Measurements from ENCODE around the gene AKT1. TPM values are rescaled to one million over a fixed set of nuclear protein-coding genes. Genes with fewer than 3 reads are reported as not detected.

The AKT1 gene
- total RNA-seq, 1 donor from 2014 or later: 124 TPM

- DNase-seq (ENCODE audit: low spot score): peak; percentile 56
Observed at GRCh38 chr14:104723651-104724406, 71.7 kb downstream of the AKT1 start, which contains the start of gene ADSS1. Gene ADSS1, plus strand, starts transcription at chr14:104724229. Its CDS starts 42 bp downstream, at chr14:104724271.

GRCh38 chr14:104722938-104723650, 72.5 kb downstream of the AKT1 start:
- DNase-seq (ENCODE audit: low spot score): no peak

- peak; percentile 23 for DNase-seq (ENCODE audit: low spot score)
Observed at GRCh38 chr14:104721505-104722431, 73.8 kb downstream of the AKT1 start.

Other genes with a start within 250 kb of the AKT1 start
- 5.1 TPM for gene C14orf180, start 216.0 kb downstream of the AKT1 start, total RNA-seq (ENCODE audit: insufficient read depth, low replicate concordance)
- 9.1 TPM for gene TMEM179, start 191.0 kb downstream of the AKT1 start, total RNA-seq (ENCODE audit: insufficient read depth, low replicate concordance)
- 25.5 TPM for gene INF2, start 106.1 kb downstream of the AKT1 start, total RNA-seq (ENCODE audit: insufficient read depth, low replicate concordance)
- gene ADSS1, start 71.5 kb downstream of the AKT1 start, total RNA-seq (ENCODE audit: insufficient read depth, low replicate concordance): 20.7 TPM
- gene SIVA1, start 42.6 kb downstream of the AKT1 start, total RNA-seq (ENCODE audit: insufficient read depth, low replicate concordance): 87.4 TPM
- gene ZBTB42, start 5.4 kb upstream of the AKT1 start, total RNA-seq (ENCODE audit: insufficient read depth, low replicate concordance): 3.9 TPM
- 7.9 TPM for gene CEP170B, start 69.5 kb upstream of the AKT1 start, total RNA-seq (ENCODE audit: insufficient read depth, low replicate concordance)
- gene PLD4, start 129.1 kb upstream of the AKT1 start, total RNA-seq (ENCODE audit: insufficient read depth, low replicate concordance): 2.4 TPM
- gene AHNAK2, start 182.6 kb upstream of the AKT1 start, total RNA-seq (ENCODE audit: insufficient read depth, low replicate concordance): 59.0 TPM
- 6.5 TPM for gene CLBA1, start 190.0 kb upstream of the AKT1 start, total RNA-seq (ENCODE audit: insufficient read depth, low replicate concordance)
- gene CDCA4, start 225.3 kb upstream of the AKT1 start, total RNA-seq (ENCODE audit: insufficient read depth, low replicate concordance): 21.7 TPM